NB4 (cell line): Measurements from ENCODE around the gene POLR2I.

Experiments used
- MYC ChIP-seq: IDR thresholded peaks from 2 replicates; pipeline ENCODE4 v1.6.1; 2011; ENCODE audit warnings: low read depth, low read length
- POLR2A ChIP-seq: IDR thresholded peaks from 2 replicates; pipeline ENCODE4 v1.6.1; 2011; ENCODE audit warnings: mild to moderate bottlenecking; ENCODE audit not compliant: insufficient read length; ENCODE audit errors: extremely low read depth
- TF ChIP-seq, protein P1 (sequence below): IDR thresholded peaks from one replicate; pipeline ENCODE4 v1.5.1; 2012; ENCODE audit warnings: low read depth, low read length
- TF ChIP-seq, protein P2 (sequence below): IDR thresholded peaks from 2 replicates; pipeline ENCODE4 v1.6.1; 2011; ENCODE audit warnings: low read depth, low read length

DNA sequence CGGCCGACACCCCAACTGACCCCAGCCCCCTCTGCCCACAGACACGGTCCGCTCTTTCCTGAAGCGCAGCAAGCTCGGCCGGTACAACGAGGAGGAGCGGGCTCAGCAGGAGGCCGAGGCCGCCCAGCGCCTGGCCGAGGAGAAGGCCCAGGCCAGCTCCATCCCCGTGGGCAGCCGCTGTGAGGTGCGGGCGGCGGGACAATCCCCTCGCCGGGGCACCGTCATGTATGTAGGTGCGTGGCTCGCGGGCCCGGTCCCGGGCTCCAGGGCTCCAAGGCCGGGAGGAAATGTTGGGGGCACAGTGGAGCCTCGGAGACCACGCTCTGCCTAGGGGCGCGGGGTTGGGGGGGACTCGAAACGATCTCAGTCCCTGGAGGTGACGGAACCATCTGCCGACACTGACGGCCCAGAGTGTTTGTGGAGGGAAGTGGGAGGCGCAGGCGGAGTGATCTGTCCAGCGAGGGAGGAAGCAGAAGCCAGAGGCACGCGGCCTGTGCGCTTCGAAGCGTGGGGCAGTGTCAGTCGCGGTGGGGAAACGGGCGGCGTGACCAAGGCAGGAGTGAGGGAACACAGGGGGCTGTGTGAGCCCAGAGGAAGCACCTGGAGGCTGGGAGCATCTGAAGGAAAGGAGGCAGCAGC lies 6.9 kb upstream of the POLR2I start:
- TF ChIP-seq POLR2A, result no peak
- TF ChIP-seq, protein P1, sequence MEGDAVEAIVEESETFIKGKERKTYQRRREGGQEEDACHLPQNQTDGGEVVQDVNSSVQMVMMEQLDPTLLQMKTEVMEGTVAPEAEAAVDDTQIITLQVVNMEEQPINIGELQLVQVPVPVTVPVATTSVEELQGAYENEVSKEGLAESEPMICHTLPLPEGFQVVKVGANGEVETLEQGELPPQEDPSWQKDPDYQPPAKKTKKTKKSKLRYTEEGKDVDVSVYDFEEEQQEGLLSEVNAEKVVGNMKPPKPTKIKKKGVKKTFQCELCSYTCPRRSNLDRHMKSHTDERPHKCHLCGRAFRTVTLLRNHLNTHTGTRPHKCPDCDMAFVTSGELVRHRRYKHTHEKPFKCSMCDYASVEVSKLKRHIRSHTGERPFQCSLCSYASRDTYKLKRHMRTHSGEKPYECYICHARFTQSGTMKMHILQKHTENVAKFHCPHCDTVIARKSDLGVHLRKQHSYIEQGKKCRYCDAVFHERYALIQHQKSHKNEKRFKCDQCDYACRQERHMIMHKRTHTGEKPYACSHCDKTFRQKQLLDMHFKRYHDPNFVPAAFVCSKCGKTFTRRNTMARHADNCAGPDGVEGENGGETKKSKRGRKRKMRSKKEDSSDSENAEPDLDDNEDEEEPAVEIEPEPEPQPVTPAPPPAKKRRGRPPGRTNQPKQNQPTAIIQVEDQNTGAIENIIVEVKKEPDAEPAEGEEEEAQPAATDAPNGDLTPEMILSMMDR, result no peak
- TF ChIP-seq MYC, result no peak
- TF ChIP-seq, protein P2, sequence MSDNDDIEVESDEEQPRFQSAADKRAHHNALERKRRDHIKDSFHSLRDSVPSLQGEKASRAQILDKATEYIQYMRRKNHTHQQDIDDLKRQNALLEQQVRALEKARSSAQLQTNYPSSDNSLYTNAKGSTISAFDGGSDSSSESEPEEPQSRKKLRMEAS, result no peak
